GM12878 (cell line): ENCODE results near the gene NFASC. TPM values are rescaled to one million over a fixed set of nuclear protein-coding genes. Genes with fewer than 3 reads are reported as not detected.

ENCODE experiments used
- ATAC-seq: fragments of 200-7000 bp; cut with Tn5 transposase; 3 replicates; pipeline ENCODE4 v1.9.1; 2020; ENCODE audit warnings: mild to moderate bottlenecking, moderate library complexity
- BruUV-seq: library from RNA; stranded (reverse); fragments of 400-500 nt; replicated peaks from 2 replicates; lab custom pipeline; 2021; lab: Mats Ljungman, UMichigan
- CTCF ChIA-PET: fragments of 300-600 bp; sonication (Branson Sonifier 250); formaldehyde crosslinking; extraction: SDS; loops from one replicate; lab custom pipeline; 2021; ENCODE audit warnings: inconsistent platforms; lab: Yijun Ruan, JAX
- POLR2A ChIA-PET: fragments of 350-600 bp; formaldehyde crosslinking; extraction: SDS; loops from one replicate; lab custom pipeline; 2021; ENCODE audit warnings: inconsistent platforms; lab: Charles Lee
- RAD21 ChIA-PET: fragments of 300-600 bp; sonication (Branson Sonifier 250); formaldehyde crosslinking; loops from one replicate; lab custom pipeline; 2023; ENCODE audit warnings: antibody characterized with exemption; ENCODE audit not compliant: unreplicated experiment; lab: Charles Lee
- SMC1A ChIA-PET: fragments of 300-600 bp; sonication (Branson Sonifier 250); formaldehyde crosslinking; loops from one replicate; lab custom pipeline; 2023; ENCODE audit not compliant: unreplicated experiment, uncharacterized antibody; lab: Charles Lee
- DNase-seq: peaks from one replicate; pipeline ENCODE4 v3.0.0-alpha.2; 2011; ENCODE audit warnings: low read depth, low spot score
- FAIRE-seq: peaks from 3 replicates; lab custom pipeline; 2011; peaks lifted over from hg19 to GRCh38; lab: Jason Lieb, UNC
- H2AFZ ChIP-seq: 2 replicates; pipeline ENCODE4 v1.6.0; 2011; ENCODE audit warnings: low read depth, low read length, control low read depth; ENCODE audit not compliant: control insufficient read depth
- H3K27ac ChIP-seq: 2 replicates; pipeline ENCODE4 v1.5.1; 2011; ENCODE audit warnings: control low read depth; ENCODE audit not compliant: control insufficient read depth, insufficient read depth
- H3K27me3 ChIP-seq, 2 experiments: replicated peaks in 1 of 2; 2 replicates each; pipeline versions ENCODE4 v1.6.0 to v1.6.1; 2011; ENCODE audit warnings: low read length in 1 of 2; ENCODE audit not compliant: control insufficient read depth in 2 of 2, insufficient read depth in 2 of 2
- H3K36me3 ChIP-seq, 2 experiments: 2 replicates each; pipeline ENCODE4 v1.5.1; 2011; ENCODE audit warnings: low read length in 1 of 2; ENCODE audit not compliant: control insufficient read depth in 2 of 2, insufficient read depth in 2 of 2
- H3K4me1 ChIP-seq: 2 replicates; pipeline ENCODE4 v1.6.1; 2011; ENCODE audit warnings: mild to moderate bottlenecking, low read length, moderate library complexity, mixed read lengths; ENCODE audit not compliant: control insufficient read depth, insufficient read depth
- H3K4me2 ChIP-seq: 2 replicates; pipeline ENCODE4 v1.6.0; 2011; ENCODE audit warnings: control low read depth; ENCODE audit not compliant: control insufficient read depth, insufficient read depth
- H3K4me3 ChIP-seq: fragments of 200-600 bp; sonication (generic); 2 replicates; pipeline ENCODE4 v1.5.1; 2016
- H3K79me2 ChIP-seq: 2 replicates; pipeline ENCODE4 v1.6.0; 2011; ENCODE audit warnings: low read length; ENCODE audit not compliant: control insufficient read depth, insufficient read depth
- H3K9ac ChIP-seq: 2 replicates; pipeline ENCODE4 v1.8.0; 2011; ENCODE audit warnings: low read length, control low read depth, mixed read lengths; ENCODE audit not compliant: control insufficient read depth, insufficient read depth
- H3K9me3 ChIP-seq: replicated peaks from 3 replicates; pipeline ENCODE4 v1.5.1; 2011; ENCODE audit warnings: mild to moderate bottlenecking, low read length; ENCODE audit not compliant: control insufficient read depth, insufficient read depth
- H4K20me1 ChIP-seq: 2 replicates; pipeline ENCODE4 v1.6.0; 2011; ENCODE audit not compliant: control insufficient read depth, insufficient read depth
- BACH1 ChIP-seq: fragments of 450-650 bp; IDR thresholded peaks from 2 replicates; pipeline ENCODE4 v1.6.1; 2017; ENCODE audit warnings: mild to moderate bottlenecking, borderline replicate concordance
- ESRRA ChIP-seq: IDR thresholded peaks from 2 replicates; pipeline ENCODE4 v1.6.1; 2012; ENCODE audit warnings: mild to moderate bottlenecking, low read length, improper control_type of control experiment
- MEF2B ChIP-seq: fragments of 450-650 bp; IDR thresholded peaks from 2 replicates; pipeline ENCODE4 v1.6.1; 2018; ENCODE audit warnings: mild to moderate bottlenecking, moderate library complexity; ENCODE audit not compliant: partially characterized antibody, poor library complexity, severe bottlenecking
- MYB ChIP-seq: fragments of 150-350 bp; IDR thresholded peaks from 2 replicates; pipeline ENCODE4 v1.6.1; 2014; ENCODE audit warnings: mild to moderate bottlenecking, low read depth, low read length, borderline replicate concordance
- NR2F1 ChIP-seq: fragments of 450-650 bp; conservative IDR thresholded peaks from 2 replicates; pipeline ENCODE4 v1.6.1; 2017; ENCODE audit warnings: mild to moderate bottlenecking
- ZNF217 ChIP-seq: fragments of 450-650 bp; IDR thresholded peaks from 2 replicates; pipeline ENCODE4 v1.6.1; 2017; ENCODE audit warnings: antibody characterized with exemption, mild to moderate bottlenecking
- WGBS: methylation state at CpG from one replicate; pipeline ENCODE4 v1.1.6; 2016; ENCODE audit warnings: low lambda C conversion rate; ENCODE audit not compliant: insufficient replicate concordance, insufficient coverage; ENCODE audit errors: missing lambda C conversion rate; 5-methylcytosine and 5-hydroxymethylcytosine counted together
- in situ Hi-C: fragments of 300-500 bp; cut with MboI; formaldehyde crosslinking; loops from 9 replicates; pipeline ENCODE4 v1.14.3; 2018; ENCODE audit warnings: mixed read lengths
- intact Hi-C: fragments of 100-400 bp; cut with micrococcal nuclease; formaldehyde crosslinking; loops from one replicate; pipeline ENCODE4 v1.14.2; 2022; ENCODE audit not compliant: unreplicated experiment
- polyA plus RNA-seq, 11 experiments: library from polyadenylated mRNA; depleted of rRNA in 4 of 11; unstranded in 6 of 11; stranded (reverse) in 5 of 11; fragments of >200 nt; fragmentation: Nextera tagmentation in 4 of 11; fragmentation: Illumina TruSeq in 1 of 11; extraction: Ambion mirVana in 4 of 11; extraction: Trizol in 1 of 11; gene quantifications; 1 replicate in 1 of 11; 2 replicates in 10 of 11; pipeline versions ENCODE4 v1.2.1 to v1.2.3, GENCODE V29; 2011 to 2016; ENCODE audit warnings: inconsistent platforms in 2 of 11, missing spikeins in 2 of 11, low read depth in 1 of 11
- total RNA-seq, 4 experiments: library from RNA; depleted of rRNA in 3 of 4; stranded (reverse); fragments of >200 nt in 3 of 4; fragmentation: Illumina TruSeq in 1 of 4; extraction: Trizol in 1 of 4; gene quantifications; 2 replicates each; pipeline versions ENCODE4 v1.2.1 to v1.2.3, GENCODE V29; 2013 to 2021
- TF ChIP-seq, protein P1 (sequence below): fragments of 450-650 bp; IDR thresholded peaks from 2 replicates; pipeline ENCODE4 v1.6.1; 2018; ENCODE audit warnings: mild to moderate bottlenecking, low read depth, moderate library complexity; ENCODE audit not compliant: partially characterized antibody
- TF ChIP-seq, protein P2 (sequence below): fragments of 450-650 bp; conservative IDR thresholded peaks from 2 replicates; pipeline ENCODE4 v1.6.1; 2017; ENCODE audit warnings: mild to moderate bottlenecking, moderate library complexity
- TF ChIP-seq, protein P3 (sequence below): IDR thresholded peaks from 2 replicates; pipeline ENCODE4 v1.6.1; 2011; ENCODE audit warnings: borderline replicate concordance, low read depth, mild to moderate bottlenecking, moderate library complexity, low read length; ENCODE audit not compliant: insufficient read depth, poor library complexity, severe bottlenecking

The NFASC gene
- total and polyA plus RNA-seq, 10 of the 15 experiments (the other 5 are each of a cell fraction or from before 2014, with no cell fraction given): 0.04 to 0.31 (median 0.12) TPM; not detected in 4

DNA sequence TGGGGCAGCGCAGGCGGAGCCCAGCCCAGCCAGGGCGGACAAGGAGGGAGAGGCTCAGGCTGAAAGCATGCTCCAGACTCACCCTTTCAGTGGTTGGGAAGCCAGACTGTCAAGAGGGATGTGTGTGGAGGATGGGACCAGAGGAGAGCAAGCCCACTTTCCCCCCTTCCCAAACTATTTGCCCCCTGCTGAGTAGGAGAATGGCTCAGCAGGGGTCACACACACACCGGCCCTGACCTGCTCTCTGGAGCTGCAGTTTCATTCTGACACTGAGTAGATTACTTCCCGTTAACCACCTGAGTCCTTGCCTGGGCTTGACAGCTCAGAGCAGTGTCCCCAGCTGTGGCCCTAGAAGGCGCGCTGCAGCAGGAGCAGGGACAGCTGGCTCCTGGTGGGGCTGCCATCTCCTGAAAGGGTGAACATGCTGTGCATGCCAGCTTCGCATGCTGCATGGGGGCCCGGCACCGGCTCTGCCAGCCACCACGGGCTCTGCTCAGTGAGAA, 120.7 kb downstream of the NFASC start:
- no peaks in the 10 kb centered on the region for H4K20me1 ChIP-seq

More for the DNA sequence above, 120.7 kb downstream of the NFASC start:
- no peak overlapping the region for H2AFZ ChIP-seq
- WGBS: 14% methylated on average over 11 of the region's 11 CpGs
- peaks cover 0 to 4% of the 10 kb centered on the region in 2 experiments; a peak in 1 of 4 replicates for H3K27me3 ChIP-seq
- no peaks in the 10 kb centered on the region for H3K79me2 ChIP-seq
- intact Hi-C loops (no loop called here), in situ Hi-C loops (no loop called here)
- ChIA-PET SMC1A (interaction anchor here (1.3 to 1.4 kb wide), 2 partner anchors 70 to 238 kb away, joined by 3 to 11 read pairs; no protein-coding TSS in a partner anchor), RAD21 (interaction anchor here (0.7 to 3.8 kb wide), 3 partner anchors 71 to 150 kb away, joined by 3 to 81 read pairs (median 4); no protein-coding TSS in a partner anchor), CTCF (interaction anchor here (0.6 to 7.9 kb wide), 9 partner anchors 11 to 151 kb away, joined by 3 to 151 read pairs (median 3); no protein-coding TSS in a partner anchor), POLR2A (interaction anchor here (0.7 kb wide), 1 partner anchor 52 kb away, joined by 3 read pairs; no protein-coding TSS in a partner anchor)
- no TSS peak for BruUV-seq
- H3K4me2 ChIP-seq: no peak overlapping the region
- ATAC-seq (peak; percentile 79), FAIRE-seq (no peak), DNase-seq (no peak)
- no peaks in the 10 kb centered on the region for H3K36me3 ChIP-seq
- H3K27ac ChIP-seq: no peak overlapping the region
- TF ChIP-seq ESRRA (no peak), ZNF217 (no peak), MEF2B (no peak), MYB (no peak), NR2F1 (no peak), BACH1 (no peak)
- TF ChIP-seq, protein P1, sequence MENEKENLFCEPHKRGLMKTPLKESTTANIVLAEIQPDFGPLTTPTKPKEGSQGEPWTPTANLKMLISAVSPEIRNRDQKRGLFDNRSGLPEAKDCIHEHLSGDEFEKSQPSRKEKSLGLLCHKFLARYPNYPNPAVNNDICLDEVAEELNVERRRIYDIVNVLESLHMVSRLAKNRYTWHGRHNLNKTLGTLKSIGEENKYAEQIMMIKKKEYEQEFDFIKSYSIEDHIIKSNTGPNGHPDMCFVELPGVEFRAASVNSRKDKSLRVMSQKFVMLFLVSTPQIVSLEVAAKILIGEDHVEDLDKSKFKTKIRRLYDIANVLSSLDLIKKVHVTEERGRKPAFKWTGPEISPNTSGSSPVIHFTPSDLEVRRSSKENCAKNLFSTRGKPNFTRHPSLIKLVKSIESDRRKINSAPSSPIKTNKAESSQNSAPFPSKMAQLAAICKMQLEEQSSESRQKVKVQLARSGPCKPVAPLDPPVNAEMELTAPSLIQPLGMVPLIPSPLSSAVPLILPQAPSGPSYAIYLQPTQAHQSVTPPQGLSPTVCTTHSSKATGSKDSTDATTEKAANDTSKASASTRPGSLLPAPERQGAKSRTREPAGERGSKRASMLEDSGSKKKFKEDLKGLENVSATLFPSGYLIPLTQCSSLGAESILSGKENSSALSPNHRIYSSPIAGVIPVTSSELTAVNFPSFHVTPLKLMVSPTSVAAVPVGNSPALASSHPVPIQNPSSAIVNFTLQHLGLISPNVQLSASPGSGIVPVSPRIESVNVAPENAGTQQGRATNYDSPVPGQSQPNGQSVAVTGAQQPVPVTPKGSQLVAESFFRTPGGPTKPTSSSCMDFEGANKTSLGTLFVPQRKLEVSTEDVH: no peak
- TF ChIP-seq, protein P2, sequence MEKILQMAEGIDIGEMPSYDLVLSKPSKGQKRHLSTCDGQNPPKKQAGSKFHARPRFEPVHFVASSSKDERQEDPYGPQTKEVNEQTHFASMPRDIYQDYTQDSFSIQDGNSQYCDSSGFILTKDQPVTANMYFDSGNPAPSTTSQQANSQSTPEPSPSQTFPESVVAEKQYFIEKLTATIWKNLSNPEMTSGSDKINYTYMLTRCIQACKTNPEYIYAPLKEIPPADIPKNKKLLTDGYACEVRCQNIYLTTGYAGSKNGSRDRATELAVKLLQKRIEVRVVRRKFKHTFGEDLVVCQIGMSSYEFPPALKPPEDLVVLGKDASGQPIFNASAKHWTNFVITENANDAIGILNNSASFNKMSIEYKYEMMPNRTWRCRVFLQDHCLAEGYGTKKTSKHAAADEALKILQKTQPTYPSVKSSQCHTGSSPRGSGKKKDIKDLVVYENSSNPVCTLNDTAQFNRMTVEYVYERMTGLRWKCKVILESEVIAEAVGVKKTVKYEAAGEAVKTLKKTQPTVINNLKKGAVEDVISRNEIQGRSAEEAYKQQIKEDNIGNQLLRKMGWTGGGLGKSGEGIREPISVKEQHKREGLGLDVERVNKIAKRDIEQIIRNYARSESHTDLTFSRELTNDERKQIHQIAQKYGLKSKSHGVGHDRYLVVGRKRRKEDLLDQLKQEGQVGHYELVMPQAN: no peak
- TF ChIP-seq, protein P3, sequence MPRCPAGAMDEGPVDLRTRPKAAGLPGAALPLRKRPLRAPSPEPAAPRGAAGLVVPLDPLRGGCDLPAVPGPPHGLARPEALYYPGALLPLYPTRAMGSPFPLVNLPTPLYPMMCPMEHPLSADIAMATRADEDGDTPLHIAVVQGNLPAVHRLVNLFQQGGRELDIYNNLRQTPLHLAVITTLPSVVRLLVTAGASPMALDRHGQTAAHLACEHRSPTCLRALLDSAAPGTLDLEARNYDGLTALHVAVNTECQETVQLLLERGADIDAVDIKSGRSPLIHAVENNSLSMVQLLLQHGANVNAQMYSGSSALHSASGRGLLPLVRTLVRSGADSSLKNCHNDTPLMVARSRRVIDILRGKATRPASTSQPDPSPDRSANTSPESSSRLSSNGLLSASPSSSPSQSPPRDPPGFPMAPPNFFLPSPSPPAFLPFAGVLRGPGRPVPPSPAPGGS: no peak
- H3K9me3 ChIP-seq: no peaks in the 10 kb centered on the region
- no peak overlapping the region for H3K4me3 ChIP-seq
- H3K9ac ChIP-seq: no peak overlapping the region
- H3K4me1 ChIP-seq: no peaks in the 10 kb centered on the region; the same call in 1 of the 2 replicates
